IMR-90 (cell line): ENCODE results near the gene HDAC3. TPM values are rescaled to one million over a fixed set of nuclear protein-coding genes. Genes with fewer than 3 reads are reported as not detected.

ENCODE experiments used
- ATAC-seq: fragments of 200-7000 bp; cut with Tn5 transposase; 2 replicates; pipeline ENCODE4 v1.9.1; 2020; ENCODE audit warnings: low read depth, mild to moderate bottlenecking, moderate library complexity
- BruUV-seq: library from RNA; stranded (reverse); fragments of 400-500 nt; replicated peaks from 2 replicates; lab custom pipeline; 2021; lab: Mats Ljungman, UMichigan
- CTCF ChIA-PET: fragments of 300-600 bp; formaldehyde crosslinking; extraction: SDS; loops from one replicate; lab custom pipeline; 2021; ENCODE audit warnings: antibody characterized with exemption; lab: Yijun Ruan, JAX
- POLR2A ChIA-PET: fragments of 300-600 bp; sonication (Branson Sonifier 250); formaldehyde crosslinking; loops from one replicate; lab custom pipeline; 2022; ENCODE audit warnings: antibody characterized with exemption; ENCODE audit not compliant: unreplicated experiment; lab: Charles Lee
- DNase-seq: peaks from one replicate; pipeline ENCODE4 v3.0.0; 2013
- H2AFZ ChIP-seq: replicated peaks from 2 replicates; pipeline ENCODE3; 2013; ENCODE audit warnings: low read length, mild to moderate bottlenecking; ENCODE audit not compliant: poor library complexity
- H2AK5ac ChIP-seq: 2 replicates; pipeline ENCODE4 v1.6.1; 2013; ENCODE audit warnings: low read depth, low read length, inconsistent platforms
- H2AK9ac ChIP-seq: replicated peaks from 2 replicates; pipeline ENCODE3; 2013; ENCODE audit warnings: mild to moderate bottlenecking, low read depth, low read length, moderate library complexity; ENCODE audit not compliant: poor library complexity
- H2BK120ac ChIP-seq: 2 replicates; pipeline ENCODE4 v1.6.1; 2013; ENCODE audit warnings: low read depth, low read length, inconsistent platforms
- H2BK15ac ChIP-seq: 3 replicates; pipeline ENCODE4 v1.6.1; 2013; ENCODE audit warnings: low read depth, low read length, inconsistent platforms
- H2BK20ac ChIP-seq: 2 replicates; pipeline ENCODE4 v1.6.1; 2013; ENCODE audit warnings: low read depth, mild to moderate bottlenecking, inconsistent platforms, low read length, moderate library complexity
- H2BK5ac ChIP-seq: 2 replicates; pipeline ENCODE4 v1.6.1; 2013; ENCODE audit warnings: mild to moderate bottlenecking, low read depth, low read length, inconsistent platforms; ENCODE audit not compliant: poor library complexity, severe bottlenecking
- H3K14ac ChIP-seq: replicated peaks from 2 replicates; pipeline ENCODE4 v1.6.1; 2013; ENCODE audit warnings: low read depth, low read length, inconsistent platforms
- H3K18ac ChIP-seq: 2 replicates; pipeline ENCODE4 v1.6.1; 2013; ENCODE audit warnings: low read depth, low read length, control low read depth
- H3K23ac ChIP-seq: 2 replicates; pipeline ENCODE4 v1.6.1; 2013; ENCODE audit warnings: low read depth, low read length, inconsistent platforms
- H3K27ac ChIP-seq: 2 replicates; pipeline ENCODE4 v1.5.1; 2013; ENCODE audit warnings: mild to moderate bottlenecking, control low read depth, low read length; ENCODE audit not compliant: insufficient read depth
- H3K27me3 ChIP-seq: 2 replicates; pipeline ENCODE4 v1.6.1; 2013; ENCODE audit warnings: low read length; ENCODE audit not compliant: control insufficient read depth, insufficient read depth
- H3K36me3 ChIP-seq: 2 replicates; pipeline ENCODE4 v1.6.1; 2013; ENCODE audit warnings: low read length, mixed read lengths; ENCODE audit not compliant: control insufficient read depth, insufficient read depth
- H3K4ac ChIP-seq: 2 replicates; pipeline ENCODE4 v1.6.1; 2013; ENCODE audit warnings: low read depth, low read length, inconsistent platforms
- H3K4me1 ChIP-seq: 2 replicates; pipeline ENCODE4 v1.6.1; 2013; ENCODE audit warnings: low read length, mixed read lengths; ENCODE audit not compliant: control insufficient read depth, insufficient read depth
- H3K4me2 ChIP-seq: 2 replicates; pipeline ENCODE4 v1.6.1; 2013; ENCODE audit warnings: low read depth, mild to moderate bottlenecking, control low read depth, low read length, moderate library complexity
- H3K4me3 ChIP-seq: 2 replicates; pipeline ENCODE4 v1.5.1; 2013; ENCODE audit warnings: low read depth, mild to moderate bottlenecking, control low read depth, low read length, moderate library complexity; ENCODE audit not compliant: insufficient read depth
- H3K56ac ChIP-seq: 2 replicates; pipeline ENCODE4 v1.6.1; 2013; ENCODE audit warnings: low read length, inconsistent platforms; ENCODE audit not compliant: insufficient read depth; ENCODE audit errors: extremely low read depth
- H3K79me1 ChIP-seq, 2 experiments: 2 replicates each; pipeline ENCODE4 v1.6.1; 2013; ENCODE audit warnings: low read length in 2 of 2, inconsistent platforms in 1 of 2, low read depth in 1 of 2
- H3K9ac ChIP-seq: 2 replicates; pipeline ENCODE4 v1.6.1; 2013; ENCODE audit warnings: low read depth, low read length, control low read depth
- H3K9me1 ChIP-seq: 2 replicates; pipeline ENCODE4 v1.6.1; 2013; ENCODE audit warnings: low read length, inconsistent platforms; ENCODE audit not compliant: insufficient read depth
- H3K9me3 ChIP-seq: 2 replicates; pipeline ENCODE4 v1.6.1; 2013; ENCODE audit warnings: low read length; ENCODE audit not compliant: control insufficient read depth, insufficient read depth
- H4K20me1 ChIP-seq: 2 replicates; pipeline ENCODE4 v1.6.1; 2013; ENCODE audit warnings: low read length, inconsistent platforms; ENCODE audit not compliant: insufficient read depth
- H4K5ac ChIP-seq: 2 replicates; pipeline ENCODE4 v1.6.1; 2013; ENCODE audit warnings: mild to moderate bottlenecking, low read depth, low read length, control low read depth
- H4K8ac ChIP-seq, 2 experiments: 2 replicates each; pipeline ENCODE4 v1.6.1; 2013; ENCODE audit warnings: low read depth in 2 of 2, low read length in 2 of 2, control low read depth in 1 of 2, inconsistent platforms in 1 of 2
- H4K91ac ChIP-seq: 2 replicates; pipeline ENCODE4 v1.6.1; 2013; ENCODE audit warnings: low read depth, low read length, inconsistent platforms; ENCODE audit not compliant: insufficient read depth
- CEBPB ChIP-seq: IDR thresholded peaks from 2 replicates; pipeline ENCODE4 v1.6.1; 2012; ENCODE audit warnings: low read depth, low read length, improper control_type of control experiment
- ELK1 ChIP-seq: fragments of 150-350 bp; IDR thresholded peaks from 2 replicates; pipeline ENCODE4 v1.6.1; 2016; ENCODE audit warnings: low read depth, mild to moderate bottlenecking, low read length, moderate library complexity, borderline replicate concordance
- FOS ChIP-seq: fragments of 150-350 bp; IDR thresholded peaks from 2 replicates; pipeline ENCODE4 v1.6.1; 2016; ENCODE audit warnings: low read depth, low read length
- MAZ ChIP-seq: IDR thresholded peaks from 2 replicates; pipeline ENCODE4 v1.6.1; 2012; ENCODE audit warnings: low read depth, mild to moderate bottlenecking, low read length, improper control_type of control experiment, moderate library complexity, borderline replicate concordance
- MXI1 ChIP-seq: IDR thresholded peaks from 2 replicates; pipeline ENCODE4 v1.6.1; 2012; ENCODE audit warnings: low read depth, mild to moderate bottlenecking, low read length, moderate library complexity, borderline replicate concordance
- NFE2L2 ChIP-seq: fragments of 150-350 bp; IDR thresholded peaks from 2 replicates; pipeline ENCODE4 v1.6.1; 2016; ENCODE audit warnings: low read depth, mild to moderate bottlenecking, low read length
- POLR2A ChIP-seq: IDR thresholded peaks from 2 replicates; pipeline ENCODE4 v1.6.1; 2012; ENCODE audit warnings: mild to moderate bottlenecking, low read depth, low read length
- RCOR1 ChIP-seq: IDR thresholded peaks from 2 replicates; pipeline ENCODE4 v1.6.1; 2012; ENCODE audit warnings: mild to moderate bottlenecking, low read length, improper control_type of control experiment; ENCODE audit not compliant: insufficient replicate concordance
- RFX5 ChIP-seq: IDR thresholded peaks from 2 replicates; pipeline ENCODE4 v1.8.0; 2012; ENCODE audit warnings: low read depth, mild to moderate bottlenecking, low read length, moderate library complexity
- SMC3 ChIP-seq: fragments of 150-350 bp; IDR thresholded peaks from 2 replicates; pipeline ENCODE4 v1.6.1; 2016; ENCODE audit warnings: low read depth, mild to moderate bottlenecking, antibody characterized with exemption, low read length, moderate library complexity
- whole genome bisulfite sequencing, 2 experiments: methylation state at CpG; one replicate each; pipeline versions ENCODE4 v1.1.5 to v1.1.7; 2013; ENCODE audit warnings: missing lambda C conversion rate in 2 of 2; ENCODE audit not compliant: insufficient read length in 1 of 2; ENCODE audit errors: extremely low coverage in 2 of 2; 5-methylcytosine and 5-hydroxymethylcytosine counted together
- dilution Hi-C: fragments of 300-500 bp; cut with HindIII; formaldehyde crosslinking; loops from one replicate; pipeline ENCODE4 v1.14.3; 2018; ENCODE audit warnings: low sequenced_read_pairs; ENCODE audit not compliant: unreplicated experiment
- in situ Hi-C: fragments of 300-500 bp; cut with MboI; formaldehyde crosslinking; loops from 3 replicates; pipeline ENCODE4 v1.14.3; 2019; ENCODE audit warnings: low sequenced_read_pairs, inconsistent platforms, mixed read lengths
- intact Hi-C: fragments of 100-400 bp; cut with micrococcal nuclease; formaldehyde crosslinking; loops from 2 replicates; pipeline ENCODE4 v1.10.0; 2022
- polyA plus RNA-seq, 3 experiments: library from polyadenylated mRNA; depleted of rRNA; stranded (reverse); fragments of >200 nt; gene quantifications; 2 replicates each; pipeline ENCODE4 v1.2.3, GENCODE V29; 2012; ENCODE audit warnings: low replicate concordance in 1 of 3
- total RNA-seq: library from RNA; depleted of rRNA; stranded (reverse); fragments of >200 nt; gene quantifications from 2 replicates; pipeline ENCODE4 v1.2.3, GENCODE V29; 2012
- TF ChIP-seq, protein P1 (sequence below): fragments of 150-350 bp; IDR thresholded peaks from 2 replicates; pipeline ENCODE4 v1.6.1; 2017; ENCODE audit warnings: mild to moderate bottlenecking, antibody characterized with exemption, low read length, low read depth
- TF ChIP-seq, protein P2 (sequence below): conservative IDR thresholded peaks from 2 replicates; pipeline ENCODE4 v1.5.1; 2012; ENCODE audit warnings: mild to moderate bottlenecking, low read depth, low read length, improper control_type of control experiment

HDAC3 gene
- total and polyA plus RNA-seq, 2 of the 4 experiments (the other 2 are of a cell fraction) = 84.2 to 89.7 TPM

DNA sequence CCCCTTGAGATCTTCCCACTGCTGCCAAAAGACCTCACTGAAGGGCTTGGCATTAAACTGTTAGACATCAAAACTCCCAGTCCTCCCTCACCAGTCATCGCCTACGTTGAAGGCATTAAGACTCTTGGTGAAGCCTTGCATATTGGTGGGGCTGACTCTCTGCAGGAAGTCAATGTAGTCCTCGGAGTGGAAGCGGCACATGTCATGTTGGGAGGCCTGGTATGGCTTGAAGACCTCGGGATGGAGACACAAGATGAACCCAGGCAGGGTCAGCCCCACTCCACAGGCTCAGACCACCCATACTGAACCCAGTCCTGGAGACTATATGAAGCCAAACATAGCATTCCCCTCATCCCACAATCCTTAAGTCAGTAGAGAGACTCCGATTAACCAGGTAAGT, 1.9 kb downstream of the HDAC3 start:
- no peak overlapping the region for H3K14ac ChIP-seq
- H4K8ac ChIP-seq = no peak overlapping the region
- H4K20me1 ChIP-seq = peaks cover 27% of the 10 kb centered on the region
- intact Hi-C loops (no loop called here), in situ Hi-C loops (no loop called here), dilution Hi-C loops (no loop called here)
- no peak overlapping the region for H2BK5ac ChIP-seq
- H3K4me3 ChIP-seq = no peak overlapping the region
- TF ChIP-seq, protein P1, sequence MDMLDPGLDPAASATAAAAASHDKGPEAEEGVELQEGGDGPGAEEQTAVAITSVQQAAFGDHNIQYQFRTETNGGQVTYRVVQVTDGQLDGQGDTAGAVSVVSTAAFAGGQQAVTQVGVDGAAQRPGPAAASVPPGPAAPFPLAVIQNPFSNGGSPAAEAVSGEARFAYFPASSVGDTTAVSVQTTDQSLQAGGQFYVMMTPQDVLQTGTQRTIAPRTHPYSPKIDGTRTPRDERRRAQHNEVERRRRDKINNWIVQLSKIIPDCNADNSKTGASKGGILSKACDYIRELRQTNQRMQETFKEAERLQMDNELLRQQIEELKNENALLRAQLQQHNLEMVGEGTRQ = no peak
- TF ChIP-seq CEBPB = no peak
- no peak for TF ChIP-seq FOS
- TF ChIP-seq, protein P2, sequence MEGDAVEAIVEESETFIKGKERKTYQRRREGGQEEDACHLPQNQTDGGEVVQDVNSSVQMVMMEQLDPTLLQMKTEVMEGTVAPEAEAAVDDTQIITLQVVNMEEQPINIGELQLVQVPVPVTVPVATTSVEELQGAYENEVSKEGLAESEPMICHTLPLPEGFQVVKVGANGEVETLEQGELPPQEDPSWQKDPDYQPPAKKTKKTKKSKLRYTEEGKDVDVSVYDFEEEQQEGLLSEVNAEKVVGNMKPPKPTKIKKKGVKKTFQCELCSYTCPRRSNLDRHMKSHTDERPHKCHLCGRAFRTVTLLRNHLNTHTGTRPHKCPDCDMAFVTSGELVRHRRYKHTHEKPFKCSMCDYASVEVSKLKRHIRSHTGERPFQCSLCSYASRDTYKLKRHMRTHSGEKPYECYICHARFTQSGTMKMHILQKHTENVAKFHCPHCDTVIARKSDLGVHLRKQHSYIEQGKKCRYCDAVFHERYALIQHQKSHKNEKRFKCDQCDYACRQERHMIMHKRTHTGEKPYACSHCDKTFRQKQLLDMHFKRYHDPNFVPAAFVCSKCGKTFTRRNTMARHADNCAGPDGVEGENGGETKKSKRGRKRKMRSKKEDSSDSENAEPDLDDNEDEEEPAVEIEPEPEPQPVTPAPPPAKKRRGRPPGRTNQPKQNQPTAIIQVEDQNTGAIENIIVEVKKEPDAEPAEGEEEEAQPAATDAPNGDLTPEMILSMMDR = no peak
- no peak for TF ChIP-seq MAZ
- no peak for TF ChIP-seq POLR2A
- no peak for TF ChIP-seq MXI1
- no peak for TF ChIP-seq RFX5
- no peak for TF ChIP-seq ELK1
- no peak for TF ChIP-seq SMC3
- TF ChIP-seq RCOR1 = no peak
- no peak for TF ChIP-seq NFE2L2
- no peak overlapping the region for H3K56ac ChIP-seq
- H2BK120ac ChIP-seq = no peak overlapping the region
- H3K4me1 ChIP-seq = peaks cover 12% of the 10 kb centered on the region
- no peak overlapping the region for H3K27ac ChIP-seq
- no peak overlapping the region for H2BK20ac ChIP-seq
- H3K23ac ChIP-seq = peak overlapping the region; percentile 44
- ChIA-PET POLR2A (no interaction called here), CTCF (interaction anchor here (2.8 kb wide), 2 partner anchors 15 to 43 kb away, joined by 13 to 17 read pairs; partner anchors contain the start of gene DIAPH1)
- no TSS peak for BruUV-seq
- WGBS, 2 experiments = 100% methylated on average over 1 of the region's 6 CpGs; no CpG with 5 or more reads in 1 of the 2 experiments
- peaks cover 33% of the 10 kb centered on the region for H3K9me1 ChIP-seq
- no peak overlapping the region for H2AK5ac ChIP-seq
- H2BK15ac ChIP-seq = no peak overlapping the region
- no peak for ATAC-seq
- no peak overlapping the region for H3K18ac ChIP-seq
- H3K4me2 ChIP-seq = no peak overlapping the region
- H3K4ac ChIP-seq = no peak overlapping the region
- no peak overlapping the region for H2AFZ ChIP-seq
- H2AK9ac ChIP-seq = no peak overlapping the region
- no peak for DNase-seq
- peaks cover 35 to 53% of the 10 kb centered on the region in 2 experiments for H3K79me1 ChIP-seq
- H3K27me3 ChIP-seq = no peaks in the 10 kb centered on the region
- no peak overlapping the region for H3K9ac ChIP-seq
- H3K9me3 ChIP-seq = no peaks in the 10 kb centered on the region
- no peak overlapping the region for H4K5ac ChIP-seq
- peaks cover 13% of the 10 kb centered on the region for H3K36me3 ChIP-seq
- no peak overlapping the region for H4K91ac ChIP-seq
